ENCODE data around the gene RNU1-2. TPM values are rescaled to one million over a fixed set of nuclear protein-coding genes. Genes with fewer than 3 reads are reported as not detected.
"Not testable (repeated sequence)": the region's sequence is repeated elsewhere in the genome, so short reads cannot be mapped to it uniquely, and the experiment has no call there.

RNU1-2 gene
- under 0.01 TPM in 2 replicates for total RNA-seq

DNA sequence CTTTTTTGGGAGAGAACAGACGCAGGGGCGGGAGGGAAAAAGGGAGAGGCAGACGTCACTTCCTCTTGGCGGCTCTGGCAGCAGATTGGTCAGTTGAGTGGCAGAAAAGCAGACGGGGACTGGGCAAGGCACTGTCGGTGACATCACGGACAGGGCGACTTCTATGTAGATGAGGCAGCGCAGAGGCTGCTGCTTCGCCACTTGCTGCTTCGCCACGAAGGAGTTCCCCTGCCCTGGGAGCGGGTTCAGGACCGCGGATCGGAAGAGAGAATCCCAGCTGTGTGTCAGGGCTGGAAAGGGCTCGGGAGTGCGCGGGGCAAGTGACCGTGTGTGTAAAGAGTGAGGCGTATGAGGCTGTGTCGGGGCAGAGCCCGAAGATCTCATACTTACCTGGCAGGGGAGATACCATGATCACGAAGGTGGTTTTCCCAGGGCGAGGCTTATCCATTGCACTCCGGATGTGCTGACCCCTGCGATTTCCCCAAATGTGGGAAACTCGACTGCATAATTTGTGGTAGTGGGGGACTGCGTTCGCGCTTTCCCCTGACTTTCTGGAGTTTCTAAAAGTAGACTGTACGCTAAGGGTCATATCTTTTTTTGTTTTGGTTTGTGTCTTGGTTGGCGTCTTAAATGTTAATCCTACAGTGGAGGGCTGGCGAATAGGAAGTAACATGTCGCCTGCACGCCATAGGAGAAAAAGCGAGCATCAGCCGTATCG is at the start of gene RNU1-2:
Gene RNU1-2 (plus strand): TSS at position 383 of the 718 bp plus-strand sequence.
- peak; percentile 93 for DNase-seq (ENCODE audit: extremely low read depth, low read depth, low spot score)

DNA sequence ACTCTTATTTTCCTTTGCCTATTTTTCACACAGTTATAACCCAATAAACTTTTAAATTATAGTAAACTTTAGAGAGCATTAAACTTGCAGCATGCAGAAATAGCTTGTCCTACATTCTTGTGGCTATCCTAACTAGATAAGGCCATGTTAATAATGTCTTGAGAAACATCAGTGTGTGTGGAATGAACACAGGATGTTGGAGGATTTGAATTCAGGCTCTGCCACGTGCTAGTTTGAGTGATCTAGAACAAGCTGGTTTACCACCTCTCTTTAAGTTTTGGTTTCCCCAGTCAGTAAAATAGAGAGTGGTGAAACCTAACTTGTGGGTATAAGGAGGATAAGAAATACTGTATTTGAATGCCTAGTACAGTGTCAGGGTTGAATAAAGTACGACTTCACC is 39.6 kb upstream of the RNU1-2 start:
- not testable (repeated sequence) for DNase-seq (ENCODE audit: extremely low read depth, low read depth, low spot score)

DNA sequence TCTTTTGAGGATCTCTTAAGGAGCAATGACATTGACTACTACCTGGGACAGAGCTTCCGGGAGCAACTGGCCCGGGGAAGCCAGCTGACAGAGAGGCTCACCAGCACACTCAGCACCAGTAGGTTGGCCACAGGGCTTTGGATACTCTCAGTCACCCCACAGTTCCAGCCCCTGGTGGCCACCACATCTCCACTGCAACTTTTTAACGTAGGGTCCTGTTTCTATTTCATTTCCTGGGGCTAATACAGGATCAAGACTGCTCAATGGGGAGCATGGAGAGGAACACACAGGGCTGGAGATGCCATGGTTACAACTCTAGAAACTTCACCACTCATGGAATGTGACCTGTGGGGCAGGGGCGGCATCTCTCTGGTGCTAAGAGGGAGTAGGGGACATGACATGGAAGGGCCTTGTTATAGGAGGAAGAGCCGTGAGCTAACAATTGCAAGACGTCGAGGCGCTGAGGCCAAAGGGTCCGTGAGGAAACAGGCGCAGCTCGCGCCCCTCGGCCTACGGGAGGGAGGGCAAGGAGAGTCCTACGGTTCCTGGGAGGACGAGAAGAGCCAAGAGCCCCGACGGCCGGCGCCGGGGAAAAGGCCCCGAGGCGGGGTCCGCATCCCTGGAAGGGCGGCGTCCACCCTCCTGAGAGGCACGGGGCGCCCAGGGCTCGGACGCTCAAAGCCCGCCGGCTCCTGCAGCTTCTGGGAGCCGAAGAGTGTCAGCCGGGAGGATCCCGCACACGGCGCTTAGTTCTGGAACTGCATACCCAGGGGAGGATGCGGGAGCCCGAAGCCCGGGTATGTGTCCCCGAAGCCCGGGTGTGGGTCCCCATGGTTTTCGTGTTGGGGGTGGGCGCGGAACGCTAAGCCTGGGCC is 36.4 kb upstream of the RNU1-2 start:
- not testable (repeated sequence) for DNase-seq (ENCODE audit: extremely low read depth, low read depth, low spot score)

DNA sequence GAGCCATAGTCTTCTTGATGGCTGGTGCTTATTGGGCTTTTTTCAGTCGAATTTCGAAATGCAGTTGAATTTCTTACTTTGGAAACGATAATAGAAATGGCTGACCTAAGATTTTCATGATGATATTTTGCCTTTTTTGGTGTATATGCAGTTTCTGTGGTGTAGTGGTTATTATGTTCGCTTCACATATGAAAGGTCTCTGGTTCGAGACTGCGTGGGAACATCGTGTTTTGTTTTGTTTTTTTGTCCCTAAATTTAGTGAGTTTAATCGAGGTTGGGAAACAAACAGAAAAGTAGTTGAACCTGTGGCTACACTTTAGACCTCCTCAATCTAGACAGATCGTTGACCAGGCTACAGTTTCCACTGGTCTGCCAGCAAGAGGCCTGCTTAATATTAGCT is 35.7 kb upstream of the RNU1-2 start:
- not testable (repeated sequence) for DNase-seq (ENCODE audit: extremely low read depth, low read depth, low spot score)

DNA sequence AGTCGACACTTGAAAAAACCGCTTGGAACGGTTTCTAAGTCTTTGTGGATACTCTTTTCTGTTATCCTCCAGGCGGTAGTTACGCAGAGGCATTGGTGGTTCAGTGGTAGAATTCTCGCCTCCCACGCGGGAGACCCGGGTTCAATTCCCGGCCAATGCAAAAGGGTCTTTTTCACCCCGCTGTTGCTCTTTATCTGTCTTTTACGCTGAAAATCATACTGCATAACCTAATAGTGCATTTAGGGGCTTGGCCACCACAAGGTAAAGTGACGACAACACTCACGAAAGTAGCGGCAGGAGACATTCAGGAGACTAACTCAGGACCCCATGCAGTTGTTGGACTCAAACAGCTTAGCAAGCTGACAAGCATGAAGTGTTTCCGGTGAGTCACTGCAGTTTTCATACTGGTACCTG is 33.9 kb upstream of the RNU1-2 start:
- not testable (repeated sequence) for DNase-seq (ENCODE audit: extremely low read depth, low read depth, low spot score)

DNA sequence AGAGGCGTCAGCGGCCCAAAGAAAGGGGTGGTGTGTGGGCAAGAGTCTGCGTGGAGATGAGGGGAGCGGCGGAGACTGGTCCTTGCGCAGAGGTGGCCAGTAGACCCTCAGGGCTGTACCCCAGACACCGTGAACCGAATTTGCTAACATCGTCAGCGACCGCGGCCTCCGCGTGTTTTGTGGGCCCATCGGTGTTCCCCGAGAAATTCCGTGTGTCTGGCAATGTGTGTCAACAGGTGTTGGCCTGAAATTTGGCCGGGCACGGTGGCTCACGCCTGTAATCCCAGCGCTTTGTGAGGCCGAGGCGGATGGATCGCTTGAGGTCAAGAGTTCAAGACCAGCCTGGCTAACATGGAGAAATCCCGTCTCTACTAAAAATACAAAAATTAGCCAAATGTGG is 33.4 kb upstream of the RNU1-2 start:
- DNase-seq (ENCODE audit: extremely low read depth, low read depth, low spot score) = not testable (repeated sequence)

DNA sequence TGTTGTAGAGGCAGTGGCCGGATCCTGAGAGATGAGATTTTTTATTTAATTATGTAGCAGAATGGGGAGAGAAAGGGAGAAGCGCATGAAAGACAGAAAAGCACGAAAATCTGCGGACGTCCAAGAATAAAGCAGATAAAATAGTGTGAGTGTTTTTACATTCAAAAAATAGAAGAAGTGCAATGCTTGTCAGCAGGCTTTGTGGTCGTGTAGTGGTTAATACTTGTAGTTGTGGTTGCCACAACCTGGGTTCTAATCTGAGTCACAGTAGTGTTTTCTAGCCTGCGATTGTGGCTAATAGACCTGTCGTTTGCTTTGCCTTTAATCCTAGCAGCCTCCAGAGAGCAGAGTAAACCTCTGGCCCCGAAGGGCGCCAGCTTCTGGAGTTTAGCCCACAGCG is 32.8 kb upstream of the RNU1-2 start:
- DNase-seq (ENCODE audit: extremely low read depth, low read depth, low spot score) = not testable (repeated sequence)

DNA sequence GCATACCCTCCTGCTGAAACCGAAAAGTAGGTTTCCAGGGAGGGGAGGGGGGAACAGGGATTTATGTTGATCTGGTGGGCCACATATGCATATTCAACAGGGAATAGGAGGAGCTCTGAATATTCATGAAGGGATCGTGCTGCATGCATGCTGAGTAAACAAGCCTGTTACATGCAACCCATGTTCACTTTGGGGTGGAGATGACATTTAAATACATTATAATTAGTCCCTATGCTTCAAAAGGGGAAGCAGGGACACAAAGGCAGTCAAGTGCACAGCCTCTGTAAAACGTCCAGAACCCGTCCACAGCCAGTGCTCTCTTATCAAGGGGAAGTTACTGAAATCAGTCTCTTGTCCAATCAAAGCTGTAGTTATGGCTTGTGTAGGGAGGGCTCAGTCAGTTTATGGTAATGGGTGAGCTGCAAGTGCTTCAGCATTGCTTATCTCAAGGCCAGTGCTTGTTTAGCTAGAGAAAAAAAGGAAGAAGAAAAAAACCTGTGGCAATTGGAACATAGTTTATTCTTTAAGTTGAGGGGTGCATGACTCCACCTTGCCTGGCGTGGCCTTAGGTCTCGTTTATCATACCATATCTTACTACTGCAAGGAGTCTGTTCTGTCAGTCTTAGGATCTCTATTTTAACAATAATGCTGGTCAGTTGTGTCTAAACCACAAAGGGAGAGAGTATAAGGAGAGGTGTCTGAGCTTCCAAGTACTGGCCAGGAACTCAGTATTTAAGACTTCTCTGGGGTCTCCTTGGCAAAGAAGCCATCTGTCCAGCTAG is 28.7 kb upstream of the RNU1-2 start:
- DNase-seq (ENCODE audit: extremely low read depth, low read depth, low spot score) = not testable (repeated sequence)

DNA sequence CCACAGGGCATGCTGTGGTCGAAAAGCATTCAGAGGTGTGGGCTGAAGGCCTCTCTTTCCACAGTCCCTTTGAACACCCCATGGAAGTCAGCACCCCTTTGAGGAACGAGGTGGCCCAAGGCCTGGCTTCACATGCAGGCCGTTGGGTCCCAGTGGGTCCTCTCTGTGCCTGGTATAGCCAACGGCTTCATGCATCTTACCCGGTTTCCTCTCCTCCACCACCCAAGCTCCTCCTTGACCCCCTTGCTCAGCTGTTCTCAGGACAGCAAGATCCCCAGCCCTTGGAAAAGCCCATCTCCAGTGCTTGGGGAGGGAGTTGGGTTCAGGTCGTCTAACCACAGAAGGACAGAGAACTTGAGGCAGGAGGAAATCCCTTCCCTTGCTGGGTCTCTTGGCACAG is 27.0 kb upstream of the RNU1-2 start:
- DNase-seq (ENCODE audit: extremely low read depth, low read depth, low spot score) = not testable (repeated sequence)

DNA sequence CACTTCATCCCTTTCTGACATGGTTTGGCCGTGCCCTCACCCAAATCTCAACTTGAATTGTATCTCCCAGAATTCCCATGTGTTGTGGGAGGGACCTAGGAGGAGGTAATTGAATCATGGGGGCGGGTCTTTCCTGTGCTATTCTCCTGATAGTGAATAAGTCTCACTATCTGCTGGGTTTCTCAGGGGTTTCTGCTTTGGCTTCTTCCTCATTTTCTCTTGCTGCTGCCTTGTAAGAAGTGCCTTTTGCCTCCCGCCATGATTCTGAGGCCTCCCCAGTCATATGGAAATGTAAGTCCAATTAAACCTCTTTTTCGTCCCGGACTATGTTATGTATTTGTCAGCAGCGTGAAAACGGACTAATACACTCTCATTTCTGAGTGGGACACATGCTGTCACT is 25.8 kb upstream of the RNU1-2 start:
- not testable (repeated sequence) for DNase-seq (ENCODE audit: extremely low read depth, low read depth, low spot score)

DNA sequence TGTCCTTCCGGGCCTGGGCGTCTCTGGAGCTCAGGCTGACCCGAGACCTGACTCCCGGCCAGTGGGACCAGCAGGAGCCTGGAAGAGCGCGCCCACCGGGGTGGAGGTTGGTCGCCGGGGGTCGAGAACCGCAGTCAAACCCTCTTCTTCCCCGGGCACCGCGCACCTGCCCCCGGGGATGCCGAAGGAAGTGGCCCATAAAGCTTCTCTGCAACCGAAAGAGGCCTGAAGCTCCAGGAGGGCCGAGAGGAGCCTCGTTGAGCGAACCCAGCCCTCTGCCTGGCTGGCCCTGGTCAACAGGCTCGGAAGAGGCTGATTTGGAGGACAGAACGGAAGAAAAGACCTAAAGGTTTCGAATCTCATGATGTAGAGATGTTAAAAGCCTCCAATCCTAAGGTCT is 24.6 kb upstream of the RNU1-2 start:
- DNase-seq (ENCODE audit: extremely low read depth, low read depth, low spot score) = not testable (repeated sequence)

DNA sequence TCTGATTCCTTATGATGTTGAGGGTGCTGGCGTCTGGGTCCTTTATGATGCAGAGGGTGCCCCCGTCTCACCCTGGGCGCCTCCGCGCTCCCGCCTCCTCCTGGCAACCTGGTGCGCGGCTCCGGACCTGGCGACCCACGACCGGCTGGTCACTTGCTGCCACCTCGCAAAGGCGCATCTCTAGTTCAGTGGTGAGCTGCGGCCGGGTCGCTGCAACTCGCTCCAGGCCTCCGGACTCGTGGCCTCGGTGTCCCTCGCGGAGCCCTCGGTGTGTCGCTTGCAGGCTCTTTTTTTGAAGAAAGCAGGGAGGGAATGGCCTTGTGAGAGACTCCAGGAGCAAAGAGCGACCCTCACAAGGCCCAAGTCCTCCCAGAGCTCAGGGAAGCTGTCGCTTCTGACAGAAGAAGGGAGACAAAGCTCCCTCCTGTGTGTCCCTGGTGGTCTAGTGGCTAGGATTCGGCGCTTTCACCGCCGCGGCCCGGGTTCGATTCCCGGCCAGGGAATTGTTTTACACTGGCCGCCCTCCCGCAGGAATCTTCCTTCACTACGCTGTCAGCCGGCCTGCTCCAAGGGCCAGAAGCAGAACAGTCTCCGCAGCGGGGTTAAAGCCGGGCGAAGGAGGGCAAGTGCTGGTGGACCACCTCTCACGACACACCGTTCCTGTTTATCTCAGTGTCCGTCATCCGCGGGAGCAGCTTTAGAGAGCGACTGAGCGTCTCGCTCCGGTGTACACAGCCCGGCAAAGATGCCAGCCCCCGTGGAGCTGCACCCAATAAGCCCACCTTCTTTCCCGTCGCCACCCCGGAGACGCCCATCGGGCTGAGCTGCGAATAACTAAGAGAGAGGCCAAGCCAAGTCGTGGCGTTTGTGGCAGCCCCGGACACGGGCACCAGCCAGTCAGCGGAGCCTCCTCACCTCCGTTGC is 23.4 kb upstream of the RNU1-2 start:
- DNase-seq (ENCODE audit: extremely low read depth, low read depth, low spot score) = not testable (repeated sequence)

DNA sequence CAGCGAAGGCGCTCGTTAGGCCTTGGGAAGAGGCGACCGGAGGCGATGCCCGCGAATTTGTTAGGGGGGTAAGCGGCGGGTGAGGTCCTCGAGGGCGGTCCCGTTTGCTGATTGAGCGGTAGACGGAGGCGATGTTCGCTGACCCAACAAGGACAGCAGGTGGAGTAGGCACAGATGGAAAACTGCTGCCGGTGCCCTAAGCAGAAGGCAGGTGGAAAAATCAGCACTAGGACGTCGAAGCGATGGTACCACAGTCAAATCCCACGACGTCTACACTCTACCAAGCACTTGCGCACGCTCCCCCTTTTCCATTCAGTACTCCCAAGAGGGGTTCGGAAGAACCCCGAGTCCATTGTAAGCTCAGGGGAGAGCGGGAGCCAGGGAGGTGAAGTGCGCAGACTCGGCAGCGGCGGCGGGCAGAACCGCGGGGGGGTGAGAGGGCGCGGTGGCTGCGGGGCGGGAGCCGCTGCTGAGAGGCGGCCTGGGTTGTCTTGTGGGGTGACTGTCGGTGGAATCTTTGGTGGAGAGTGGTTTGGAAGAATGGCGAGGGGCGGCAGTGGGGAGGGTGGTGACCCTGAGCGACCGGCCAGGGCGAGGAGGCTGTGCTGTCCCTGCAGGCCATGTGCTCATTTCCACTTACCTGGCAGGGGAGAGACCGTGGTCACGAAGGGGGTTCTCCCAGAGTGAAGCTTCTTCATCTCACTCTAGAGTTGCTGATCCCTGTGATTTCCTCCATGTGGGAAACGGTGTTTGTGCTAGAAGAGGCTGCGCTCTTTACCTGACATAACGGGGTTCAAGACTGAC is 22.5 kb upstream of the RNU1-2 start:
- not testable (repeated sequence) for DNase-seq (ENCODE audit: extremely low read depth, low read depth, low spot score)

DNA sequence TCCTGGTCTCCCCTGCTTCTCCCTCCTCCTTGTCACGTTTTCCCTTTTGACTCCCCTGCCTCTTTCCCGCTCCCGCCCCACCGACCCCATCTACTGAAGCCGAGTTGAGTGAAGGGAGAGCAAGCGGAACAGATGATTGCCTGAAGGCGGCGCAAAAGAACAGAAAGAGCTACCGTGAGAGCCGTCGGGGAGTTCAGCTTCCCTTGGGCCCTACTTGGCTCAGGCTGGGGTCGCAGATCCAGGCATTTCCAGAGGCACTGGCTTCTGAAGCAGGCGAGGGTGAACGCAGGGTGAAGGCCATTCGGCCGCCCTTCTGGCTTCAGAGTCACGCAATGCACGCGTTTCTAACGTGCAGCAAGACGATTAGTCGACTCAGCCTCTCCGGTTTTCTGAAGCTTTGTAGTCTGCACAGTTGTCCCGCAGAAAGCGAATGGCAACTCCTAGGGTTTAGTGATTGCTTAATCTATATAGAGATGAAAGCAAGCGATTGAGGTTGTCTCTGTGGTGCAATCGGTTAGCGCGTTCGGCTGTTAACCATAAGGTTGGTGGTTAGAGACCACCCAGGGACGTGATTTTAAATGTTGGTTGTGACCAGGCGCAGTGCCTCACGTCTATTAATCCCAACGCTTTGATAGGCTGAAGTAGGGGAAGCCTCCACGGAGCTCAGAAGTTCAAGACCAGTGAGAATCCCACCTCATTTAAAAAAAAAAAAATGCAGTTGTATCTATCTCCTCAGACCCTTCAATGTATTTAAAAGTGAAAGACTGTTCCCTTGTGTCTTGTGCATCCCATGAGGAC is 20.6 kb upstream of the RNU1-2 start:
- DNase-seq (ENCODE audit: extremely low read depth, low read depth, low spot score) = not testable (repeated sequence)

DNA sequence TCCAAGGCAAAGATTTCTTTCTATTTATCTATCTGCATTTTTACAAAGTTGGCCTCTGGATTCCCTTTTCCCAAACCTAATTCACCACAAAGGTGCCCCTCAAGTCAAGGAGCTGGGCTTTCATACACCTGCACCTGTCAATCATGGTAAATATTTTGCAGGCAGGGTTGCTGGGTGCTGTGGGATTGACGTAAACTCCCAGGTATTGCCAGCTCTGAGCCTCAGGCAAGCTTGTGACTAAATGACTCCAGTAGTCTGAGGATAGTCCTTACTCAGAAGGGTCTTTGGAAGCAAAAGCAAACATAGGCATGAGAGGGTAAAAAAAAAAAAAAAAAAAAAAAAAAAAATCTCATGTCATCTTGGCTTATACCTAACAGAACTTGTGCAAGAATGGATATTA is 14.0 kb upstream of the RNU1-2 start:
- DNase-seq (ENCODE audit: extremely low read depth, low read depth, low spot score) = not testable (repeated sequence)

DNA sequence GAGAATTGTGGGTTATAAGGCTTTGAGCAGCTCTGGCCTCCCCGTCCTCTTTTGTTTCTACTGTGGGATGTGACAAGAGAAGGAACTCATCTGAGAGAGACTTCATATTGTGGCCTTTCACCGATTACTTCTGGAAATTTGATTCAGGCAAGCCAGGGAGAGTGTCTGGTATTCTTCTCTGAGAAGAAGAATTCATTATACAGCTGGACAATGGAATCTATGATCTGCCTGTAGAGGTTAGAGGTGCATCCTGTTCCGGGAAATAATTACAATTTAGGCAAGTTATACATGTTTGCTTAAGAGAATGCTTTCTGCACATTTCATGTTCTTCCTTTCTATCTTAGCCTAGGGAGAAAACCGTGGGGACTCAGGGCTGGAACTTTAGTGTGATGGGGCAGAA is 12.8 kb upstream of the RNU1-2 start:
- DNase-seq (ENCODE audit: extremely low read depth, low read depth, low spot score) = no peak

DNA sequence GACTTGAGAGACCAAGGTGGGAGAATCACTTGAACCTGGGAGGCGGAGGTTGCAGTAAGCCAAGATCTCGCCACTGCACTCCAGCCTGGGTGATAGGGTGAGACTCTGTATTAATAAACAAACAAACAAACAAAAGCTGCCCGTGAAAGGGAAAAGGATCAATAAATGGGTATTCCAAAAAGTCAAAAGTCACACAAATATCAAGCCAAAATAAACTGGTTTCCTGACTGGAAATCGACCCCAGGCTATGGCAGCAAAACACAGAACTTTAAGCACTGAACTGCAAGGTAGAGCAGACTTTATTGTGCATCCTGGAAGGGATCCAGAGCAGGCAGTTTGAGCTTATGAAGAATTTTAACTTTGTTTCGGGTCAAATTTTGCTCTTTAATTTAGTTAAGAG is 11.3 kb upstream of the RNU1-2 start:
- DNase-seq (ENCODE audit: extremely low read depth, low read depth, low spot score) = not testable (repeated sequence)

DNA sequence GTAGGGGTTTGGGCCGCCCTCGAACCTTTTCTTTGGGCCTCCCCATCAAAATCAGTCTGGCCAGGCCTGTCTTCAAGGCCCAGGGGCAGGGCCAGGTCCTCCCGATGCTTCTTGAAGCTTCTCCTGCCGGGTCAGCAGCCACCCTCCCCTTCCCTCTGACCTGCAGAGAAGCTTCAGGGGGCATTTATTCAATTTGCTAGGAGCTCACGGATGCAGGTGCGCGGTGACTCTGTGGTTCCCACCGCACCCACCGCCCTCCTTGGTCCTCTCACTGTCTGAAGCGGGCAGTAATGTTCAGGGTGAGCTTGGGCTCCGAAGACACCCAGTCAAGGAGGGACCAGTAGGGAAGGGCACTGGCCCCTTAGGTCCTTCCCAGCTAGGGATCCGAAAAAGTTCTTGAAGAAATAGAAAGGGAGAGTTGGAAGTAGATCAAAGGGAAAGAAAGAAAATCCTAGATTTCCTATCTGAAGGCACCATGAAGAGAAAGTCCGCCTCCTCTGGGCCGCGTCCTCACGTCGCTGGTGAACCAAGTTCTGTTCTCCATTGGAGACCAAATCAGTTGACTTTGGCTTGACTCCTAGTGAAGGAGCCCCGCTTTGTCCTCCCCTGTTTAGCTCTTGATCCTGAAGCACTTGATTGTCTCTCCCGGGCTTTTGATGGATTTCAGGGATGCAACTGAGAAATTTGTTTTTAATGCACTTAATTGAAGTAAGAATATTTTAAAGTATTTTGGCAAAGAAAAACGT is 8.7 kb upstream of the RNU1-2 start:
- no peak for DNase-seq (ENCODE audit: extremely low read depth, low read depth, low spot score)
